GM23338 (cell line): ENCODE results near the gene CORO1C. TPM values are rescaled to one million over a fixed set of nuclear protein-coding genes. Genes with fewer than 3 reads are reported as not detected.
A peak's percentile ranks its signal among the peaks of the same experiment; 100 is the strongest.

Source experiments
- ATAC-seq: fragments of 200-7000 bp; cut with Tn5 transposase; 3 replicates; pipeline ENCODE4 v1.9.1; 2020
- DNase-seq: peaks from one replicate; pipeline ENCODE4 v3.0.0-alpha.2; 2015; ENCODE audit warnings: low spot score
- H2AFZ ChIP-seq: fragments of 200-600 bp; sonication (generic); 2 replicates; pipeline ENCODE4 v1.8.0; 2016; ENCODE audit warnings: antibody characterized with exemption, mild to moderate bottlenecking, moderate library complexity
- H3F3A ChIP-seq: fragments of 200-600 bp; sonication (generic); replicated peaks from 2 replicates; pipeline ENCODE4 v1.8.0; 2017; ENCODE audit warnings: antibody characterized with exemption, mixed run types, low read depth
- H3K27ac ChIP-seq: fragments of 200-600 bp; sonication (generic); 2 replicates; pipeline ENCODE4 v1.6.1; 2016; ENCODE audit warnings: low read depth
- H3K27me3 ChIP-seq: fragments of 200-600 bp; sonication (generic); 2 replicates; pipeline ENCODE4 v1.8.0; 2016; ENCODE audit warnings: mild to moderate bottlenecking, mixed run types, moderate library complexity; ENCODE audit not compliant: insufficient read depth
- H3K36me3 ChIP-seq: fragments of 200-600 bp; sonication (generic); 2 replicates; pipeline ENCODE4 v1.8.0; 2016; ENCODE audit warnings: mild to moderate bottlenecking; ENCODE audit not compliant: insufficient read depth
- H3K4me1 ChIP-seq: fragments of 200-600 bp; sonication (generic); 2 replicates; pipeline ENCODE4 v1.8.0; 2016; ENCODE audit warnings: mild to moderate bottlenecking, moderate library complexity; ENCODE audit not compliant: insufficient read depth
- H3K4me2 ChIP-seq: fragments of 200-600 bp; sonication (generic); 2 replicates; pipeline ENCODE4 v1.7.1; 2017; ENCODE audit warnings: mixed run types
- H3K4me3 ChIP-seq: fragments of 200-600 bp; sonication (generic); 2 replicates; pipeline ENCODE4 v1.6.1; 2016; ENCODE audit warnings: mixed run types
- H3K79me2 ChIP-seq: fragments of 200-600 bp; sonication (generic); replicated peaks from 2 replicates; pipeline ENCODE4 v1.8.0; 2017; ENCODE audit warnings: mild to moderate bottlenecking; ENCODE audit not compliant: insufficient read depth
- H3K9me2 ChIP-seq: fragments of 200-600 bp; sonication (generic); 2 replicates; pipeline ENCODE4 v1.8.0; 2017; ENCODE audit not compliant: insufficient read depth
- H4K20me1 ChIP-seq: fragments of 200-600 bp; sonication (generic); replicated peaks from 2 replicates; pipeline ENCODE4 v1.8.0; 2017; ENCODE audit warnings: mild to moderate bottlenecking; ENCODE audit not compliant: insufficient read depth
- H3K27ac Mint-ChIP-seq: 2 replicates; pipeline ENCODE4 v1.8.0; 2020; ENCODE audit warnings: inconsistent platforms, mild to moderate bottlenecking, moderate library complexity, mixed read lengths
- H3K27me3 Mint-ChIP-seq: 3 replicates; pipeline ENCODE4 v1.8.0; 2022; ENCODE audit warnings: low read depth, mild to moderate bottlenecking, moderate library complexity, mixed read lengths, inconsistent platforms; ENCODE audit not compliant: insufficient read depth, poor library complexity
- H3K36me3 Mint-ChIP-seq: 3 replicates; pipeline ENCODE4 v1.8.0; 2021; ENCODE audit warnings: low read depth, mild to moderate bottlenecking, inconsistent platforms, moderate library complexity, mixed read lengths
- H3K4me1 Mint-ChIP-seq: 3 replicates; pipeline ENCODE4 v1.8.0; 2020; ENCODE audit warnings: mild to moderate bottlenecking, inconsistent platforms, mixed read lengths
- H3K4me3 Mint-ChIP-seq: 3 replicates; pipeline ENCODE4 v1.8.0; 2021; ENCODE audit warnings: moderate library complexity, mild to moderate bottlenecking, inconsistent platforms, mixed read lengths
- H3K9me3 Mint-ChIP-seq: 3 replicates; pipeline ENCODE4 v1.8.0; 2020; ENCODE audit warnings: moderate library complexity, mild to moderate bottlenecking, inconsistent platforms, mixed read lengths
- CREB1 ChIP-seq: fragments of 250-450 bp; sonication (Bioruptor Pico); IDR thresholded peaks from 2 replicates; pipeline ENCODE4 v1.5.0; 2020; ENCODE audit warnings: low read depth, mild to moderate bottlenecking, moderate library complexity
- EZH2 ChIP-seq: fragments of 200-600 bp; sonication (generic); IDR thresholded peaks from one replicate; pipeline ENCODE4 v1.8.0; 2017; ENCODE audit warnings: antibody characterized with exemption, mild to moderate bottlenecking, low read depth; ENCODE audit not compliant: unreplicated experiment
- EZH2phosphoT487 ChIP-seq: fragments of 200-600 bp; sonication (generic); IDR thresholded peaks from one replicate; pipeline ENCODE4 v1.8.1; 2018; ENCODE audit warnings: antibody characterized with exemption; ENCODE audit not compliant: unreplicated experiment
- JUNB ChIP-seq: IDR thresholded peaks from one replicate; pipeline ENCODE4 v1.6.1; 2016; ENCODE audit warnings: antibody characterized with exemption; ENCODE audit not compliant: unreplicated experiment
- NANOG ChIP-seq: IDR thresholded peaks from 2 replicates; pipeline ENCODE4 v1.6.1; 2016; ENCODE audit warnings: antibody characterized with exemption, borderline replicate concordance
- POLR2AphosphoS5 ChIP-seq: IDR thresholded peaks from 2 replicates; pipeline ENCODE4 v1.6.1; 2016; ENCODE audit warnings: antibody characterized with exemption, low read depth
- STAT1 ChIP-seq: IDR thresholded peaks from one replicate; pipeline ENCODE4 v1.6.1; 2016; ENCODE audit warnings: antibody characterized with exemption; ENCODE audit not compliant: unreplicated experiment
- ZNF114 ChIP-seq: fragments of 250-450 bp; sonication (Bioruptor Pico); IDR thresholded peaks from 2 replicates; pipeline ENCODE4 v1.5.0; 2020; ENCODE audit warnings: mild to moderate bottlenecking, moderate library complexity
- ZNF331 ChIP-seq: fragments of 250-450 bp; sonication (Bioruptor Pico); IDR thresholded peaks from 2 replicates; pipeline ENCODE4 v1.5.0; 2020; ENCODE audit warnings: low read depth, mild to moderate bottlenecking, moderate library complexity
- polyA plus RNA-seq: library from polyadenylated mRNA; unstranded; fragments of >200 nt; fragmentation: Nextera tagmentation; extraction: Ambion mirVana; gene quantifications from 2 replicates; pipeline ENCODE4 v1.2.1, GENCODE V29; 2016
- total RNA-seq: library from RNA; depleted of rRNA; stranded (reverse); fragments of >200 nt; shearing (Covaris generic); gene quantifications from 2 replicates; pipeline ENCODE4 v1.2.3, GENCODE V29; 2014
- TF ChIP-seq, protein P1 (sequence below), 2 experiments: fragments of 200-600 bp in 1 of 2; sonication (generic) in 1 of 2; conservative IDR thresholded peaks; 2 replicates each; pipeline versions ENCODE4 v1.5.1 to v1.6.1; 2016 to 2017; ENCODE audit warnings: antibody characterized with exemption in 2 of 2, low read depth in 2 of 2, mild to moderate bottlenecking in 2 of 2, moderate library complexity in 1 of 2
- TF ChIP-seq, protein P2 (sequence below): IDR thresholded peaks from 2 replicates; pipeline ENCODE4 v1.6.1; 2016; ENCODE audit warnings: antibody characterized with exemption
- TF ChIP-seq, protein P3 (sequence below): IDR thresholded peaks from one replicate; pipeline ENCODE4 v1.6.1; 2018; ENCODE audit warnings: antibody characterized with exemption; ENCODE audit not compliant: unreplicated experiment
- TF ChIP-seq, protein P4 (sequence below): fragments of 250-450 bp; sonication (Bioruptor Pico); IDR thresholded peaks from 2 replicates; pipeline ENCODE4 v1.5.0; 2020; ENCODE audit warnings: mild to moderate bottlenecking, moderate library complexity

Gene CORO1C
- total and polyA plus RNA-seq, 2 experiments from 2014 or later: 59.2 to 89.5 TPM

DNA sequence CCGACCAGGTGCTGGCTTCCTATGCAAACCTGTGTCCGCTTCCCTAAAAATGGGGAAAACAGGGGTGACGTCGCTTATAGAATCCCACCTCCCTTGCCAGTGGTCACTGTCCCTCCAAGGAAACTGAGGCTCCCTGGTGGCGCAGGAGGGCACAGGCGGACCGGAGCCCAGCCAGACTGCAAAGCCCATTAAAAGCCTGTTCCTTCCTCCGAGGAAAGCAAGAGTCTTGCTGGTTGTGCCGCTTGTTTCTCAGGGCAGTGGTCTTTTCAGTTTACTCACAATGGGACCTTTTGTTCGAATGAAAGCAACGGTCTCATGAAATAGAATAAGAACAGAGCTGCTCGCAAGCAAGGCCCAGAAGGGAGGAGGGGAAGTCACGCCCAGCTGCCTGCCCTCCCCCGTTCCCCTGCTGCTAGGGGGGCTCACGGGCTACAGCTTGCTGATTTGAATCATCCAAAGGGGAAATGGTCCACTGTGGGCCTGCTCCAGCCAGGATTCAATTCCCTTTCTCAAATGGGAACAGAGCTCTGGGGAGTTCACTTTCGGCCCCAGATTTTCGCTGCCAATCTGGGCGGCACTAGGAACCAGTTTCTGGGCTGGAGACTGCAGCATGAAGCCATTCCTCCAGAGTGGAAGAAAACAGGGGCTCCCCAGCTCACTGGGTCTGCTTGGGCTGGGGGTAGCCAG, 93.0 kb downstream of the CORO1C start:
- TF ChIP-seq EZH2: no peak
- TF ChIP-seq, protein P1, sequence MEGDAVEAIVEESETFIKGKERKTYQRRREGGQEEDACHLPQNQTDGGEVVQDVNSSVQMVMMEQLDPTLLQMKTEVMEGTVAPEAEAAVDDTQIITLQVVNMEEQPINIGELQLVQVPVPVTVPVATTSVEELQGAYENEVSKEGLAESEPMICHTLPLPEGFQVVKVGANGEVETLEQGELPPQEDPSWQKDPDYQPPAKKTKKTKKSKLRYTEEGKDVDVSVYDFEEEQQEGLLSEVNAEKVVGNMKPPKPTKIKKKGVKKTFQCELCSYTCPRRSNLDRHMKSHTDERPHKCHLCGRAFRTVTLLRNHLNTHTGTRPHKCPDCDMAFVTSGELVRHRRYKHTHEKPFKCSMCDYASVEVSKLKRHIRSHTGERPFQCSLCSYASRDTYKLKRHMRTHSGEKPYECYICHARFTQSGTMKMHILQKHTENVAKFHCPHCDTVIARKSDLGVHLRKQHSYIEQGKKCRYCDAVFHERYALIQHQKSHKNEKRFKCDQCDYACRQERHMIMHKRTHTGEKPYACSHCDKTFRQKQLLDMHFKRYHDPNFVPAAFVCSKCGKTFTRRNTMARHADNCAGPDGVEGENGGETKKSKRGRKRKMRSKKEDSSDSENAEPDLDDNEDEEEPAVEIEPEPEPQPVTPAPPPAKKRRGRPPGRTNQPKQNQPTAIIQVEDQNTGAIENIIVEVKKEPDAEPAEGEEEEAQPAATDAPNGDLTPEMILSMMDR (conservative IDR thresholded peaks at IDR 0.05; ENCODE audit: low read depth in 2 of 2): no peak
- TF ChIP-seq CREB1 (CRISPR knock-in tag): no peak
- TF ChIP-seq, protein P2, sequence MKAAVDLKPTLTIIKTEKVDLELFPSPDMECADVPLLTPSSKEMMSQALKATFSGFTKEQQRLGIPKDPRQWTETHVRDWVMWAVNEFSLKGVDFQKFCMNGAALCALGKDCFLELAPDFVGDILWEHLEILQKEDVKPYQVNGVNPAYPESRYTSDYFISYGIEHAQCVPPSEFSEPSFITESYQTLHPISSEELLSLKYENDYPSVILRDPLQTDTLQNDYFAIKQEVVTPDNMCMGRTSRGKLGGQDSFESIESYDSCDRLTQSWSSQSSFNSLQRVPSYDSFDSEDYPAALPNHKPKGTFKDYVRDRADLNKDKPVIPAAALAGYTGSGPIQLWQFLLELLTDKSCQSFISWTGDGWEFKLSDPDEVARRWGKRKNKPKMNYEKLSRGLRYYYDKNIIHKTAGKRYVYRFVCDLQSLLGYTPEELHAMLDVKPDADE: no peak
- TF ChIP-seq STAT1: no peak
- no peak for TF ChIP-seq JUNB
- TF ChIP-seq, protein P3, sequence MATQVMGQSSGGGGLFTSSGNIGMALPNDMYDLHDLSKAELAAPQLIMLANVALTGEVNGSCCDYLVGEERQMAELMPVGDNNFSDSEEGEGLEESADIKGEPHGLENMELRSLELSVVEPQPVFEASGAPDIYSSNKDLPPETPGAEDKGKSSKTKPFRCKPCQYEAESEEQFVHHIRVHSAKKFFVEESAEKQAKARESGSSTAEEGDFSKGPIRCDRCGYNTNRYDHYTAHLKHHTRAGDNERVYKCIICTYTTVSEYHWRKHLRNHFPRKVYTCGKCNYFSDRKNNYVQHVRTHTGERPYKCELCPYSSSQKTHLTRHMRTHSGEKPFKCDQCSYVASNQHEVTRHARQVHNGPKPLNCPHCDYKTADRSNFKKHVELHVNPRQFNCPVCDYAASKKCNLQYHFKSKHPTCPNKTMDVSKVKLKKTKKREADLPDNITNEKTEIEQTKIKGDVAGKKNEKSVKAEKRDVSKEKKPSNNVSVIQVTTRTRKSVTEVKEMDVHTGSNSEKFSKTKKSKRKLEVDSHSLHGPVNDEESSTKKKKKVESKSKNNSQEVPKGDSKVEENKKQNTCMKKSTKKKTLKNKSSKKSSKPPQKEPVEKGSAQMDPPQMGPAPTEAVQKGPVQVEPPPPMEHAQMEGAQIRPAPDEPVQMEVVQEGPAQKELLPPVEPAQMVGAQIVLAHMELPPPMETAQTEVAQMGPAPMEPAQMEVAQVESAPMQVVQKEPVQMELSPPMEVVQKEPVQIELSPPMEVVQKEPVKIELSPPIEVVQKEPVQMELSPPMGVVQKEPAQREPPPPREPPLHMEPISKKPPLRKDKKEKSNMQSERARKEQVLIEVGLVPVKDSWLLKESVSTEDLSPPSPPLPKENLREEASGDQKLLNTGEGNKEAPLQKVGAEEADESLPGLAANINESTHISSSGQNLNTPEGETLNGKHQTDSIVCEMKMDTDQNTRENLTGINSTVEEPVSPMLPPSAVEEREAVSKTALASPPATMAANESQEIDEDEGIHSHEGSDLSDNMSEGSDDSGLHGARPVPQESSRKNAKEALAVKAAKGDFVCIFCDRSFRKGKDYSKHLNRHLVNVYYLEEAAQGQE: no peak
- no peak for TF ChIP-seq NANOG
- TF ChIP-seq, protein P4, sequence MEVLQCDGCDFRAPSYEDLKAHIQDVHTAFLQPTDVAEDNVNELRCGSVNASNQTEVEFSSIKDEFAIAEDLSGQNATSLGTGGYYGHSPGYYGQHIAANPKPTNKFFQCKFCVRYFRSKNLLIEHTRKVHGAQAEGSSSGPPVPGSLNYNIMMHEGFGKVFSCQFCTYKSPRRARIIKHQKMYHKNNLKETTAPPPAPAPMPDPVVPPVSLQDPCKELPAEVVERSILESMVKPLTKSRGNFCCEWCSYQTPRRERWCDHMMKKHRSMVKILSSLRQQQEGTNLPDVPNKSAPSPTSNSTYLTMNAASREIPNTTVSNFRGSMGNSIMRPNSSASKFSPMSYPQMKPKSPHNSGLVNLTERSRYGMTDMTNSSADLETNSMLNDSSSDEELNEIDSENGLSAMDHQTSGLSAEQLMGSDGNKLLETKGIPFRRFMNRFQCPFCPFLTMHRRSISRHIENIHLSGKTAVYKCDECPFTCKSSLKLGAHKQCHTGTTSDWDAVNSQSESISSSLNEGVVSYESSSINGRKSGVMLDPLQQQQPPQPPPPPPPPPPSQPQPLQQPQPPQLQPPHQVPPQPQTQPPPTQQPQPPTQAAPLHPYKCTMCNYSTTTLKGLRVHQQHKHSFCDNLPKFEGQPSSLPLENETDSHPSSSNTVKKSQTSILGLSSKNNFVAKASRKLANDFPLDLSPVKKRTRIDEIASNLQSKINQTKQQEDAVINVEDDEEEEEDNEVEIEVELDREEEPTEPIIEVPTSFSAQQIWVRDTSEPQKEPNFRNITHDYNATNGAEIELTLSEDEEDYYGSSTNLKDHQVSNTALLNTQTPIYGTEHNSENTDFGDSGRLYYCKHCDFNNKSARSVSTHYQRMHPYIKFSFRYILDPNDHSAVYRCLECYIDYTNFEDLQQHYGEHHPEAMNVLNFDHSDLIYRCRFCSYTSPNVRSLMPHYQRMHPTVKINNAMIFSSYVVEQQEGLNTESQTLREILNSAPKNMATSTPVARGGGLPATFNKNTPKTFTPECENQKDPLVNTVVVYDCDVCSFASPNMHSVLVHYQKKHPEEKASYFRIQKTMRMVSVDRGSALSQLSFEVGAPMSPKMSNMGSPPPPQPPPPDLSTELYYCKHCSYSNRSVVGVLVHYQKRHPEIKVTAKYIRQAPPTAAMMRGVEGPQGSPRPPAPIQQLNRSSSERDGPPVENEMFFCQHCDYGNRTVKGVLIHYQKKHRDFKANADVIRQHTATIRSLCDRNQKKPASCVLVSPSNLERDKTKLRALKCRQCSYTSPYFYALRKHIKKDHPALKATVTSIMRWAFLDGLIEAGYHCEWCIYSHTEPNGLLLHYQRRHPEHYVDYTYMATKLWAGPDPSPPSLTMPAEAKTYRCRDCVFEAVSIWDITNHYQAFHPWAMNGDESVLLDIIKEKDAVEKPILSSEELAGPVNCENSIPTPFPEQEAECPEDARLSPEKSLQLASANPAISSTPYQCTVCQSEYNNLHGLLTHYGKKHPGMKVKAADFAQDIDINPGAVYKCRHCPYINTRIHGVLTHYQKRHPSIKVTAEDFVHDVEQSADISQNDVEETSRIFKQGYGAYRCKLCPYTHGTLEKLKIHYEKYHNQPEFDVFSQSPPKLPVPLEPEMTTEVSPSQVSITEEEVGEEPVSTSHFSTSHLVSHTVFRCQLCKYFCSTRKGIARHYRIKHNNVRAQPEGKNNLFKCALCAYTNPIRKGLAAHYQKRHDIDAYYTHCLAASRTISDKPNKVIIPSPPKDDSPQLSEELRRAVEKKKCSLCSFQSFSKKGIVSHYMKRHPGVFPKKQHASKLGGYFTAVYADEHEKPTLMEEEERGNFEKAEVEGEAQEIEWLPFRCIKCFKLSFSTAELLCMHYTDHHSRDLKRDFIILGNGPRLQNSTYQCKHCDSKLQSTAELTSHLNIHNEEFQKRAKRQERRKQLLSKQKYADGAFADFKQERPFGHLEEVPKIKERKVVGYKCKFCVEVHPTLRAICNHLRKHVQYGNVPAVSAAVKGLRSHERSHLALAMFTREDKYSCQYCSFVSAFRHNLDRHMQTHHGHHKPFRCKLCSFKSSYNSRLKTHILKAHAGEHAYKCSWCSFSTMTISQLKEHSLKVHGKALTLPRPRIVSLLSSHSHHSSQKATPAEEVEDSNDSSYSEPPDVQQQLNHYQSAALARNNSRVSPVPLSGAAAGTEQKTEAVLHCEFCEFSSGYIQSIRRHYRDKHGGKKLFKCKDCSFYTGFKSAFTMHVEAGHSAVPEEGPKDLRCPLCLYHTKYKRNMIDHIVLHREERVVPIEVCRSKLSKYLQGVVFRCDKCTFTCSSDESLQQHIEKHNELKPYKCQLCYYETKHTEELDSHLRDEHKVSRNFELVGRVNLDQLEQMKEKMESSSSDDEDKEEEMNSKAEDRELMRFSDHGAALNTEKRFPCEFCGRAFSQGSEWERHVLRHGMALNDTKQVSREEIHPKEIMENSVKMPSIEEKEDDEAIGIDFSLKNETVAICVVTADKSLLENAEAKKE (CRISPR knock-in tag): no peak
- no peak for TF ChIP-seq ZNF331
- no peak for TF ChIP-seq ZNF114
- no peak for TF ChIP-seq EZH2phosphoT487
- no peak for TF ChIP-seq POLR2AphosphoS5
- Mint-ChIP-seq H3K36me3 (no peaks in the 10 kb centered on the region), H3K4me3 (peak overlapping the region; percentile 37; the same call in 2 of the 3 replicates), H3K4me1 (peaks cover 54% of the 10 kb centered on the region), H3K27me3 (peaks cover 15% of the 10 kb centered on the region), H3K27ac (peak overlapping the region; percentile 78; the same call in 1 of the 2 replicates), H3K9me3 (no peaks in the 10 kb centered on the region)
- H3K4me1 ChIP-seq: peaks cover 44% of the 10 kb centered on the region
- DNase-seq: peak; percentile 80
- no peaks in the 10 kb centered on the region for H4K20me1 ChIP-seq
- H3K27me3 ChIP-seq: no peaks in the 10 kb centered on the region
- H3K27ac ChIP-seq: peak overlapping the region; percentile 94
- H3K4me3 ChIP-seq: peak overlapping the region; percentile 26; the same call in 1 of the 2 replicates
- H3K79me2 ChIP-seq: no peaks in the 10 kb centered on the region
- H2AFZ ChIP-seq: peak overlapping the region; percentile 30
- H3K36me3 ChIP-seq: no peaks in the 10 kb centered on the region
- H3F3A ChIP-seq: 0 out of 2 replicates have a peak, but pooled peaks cover 8% of the 10 kb centered on the region
- H3K9me2 ChIP-seq: peaks cover 4% of the 10 kb centered on the region; the same call in 1 of the 2 replicates
- H3K4me2 ChIP-seq: peak overlapping the region; percentile 56
- ATAC-seq: peak; percentile 73
